K562 (cell line): ENCODE results near the gene DCLK1. TPM values are rescaled to one million over a fixed set of nuclear protein-coding genes. Genes with fewer than 3 reads are reported as not detected.

Source experiments
- ATAC-seq: fragments of 200-7000 bp; cut with Tn5 transposase; 3 replicates; pipeline ENCODE4 v1.9.1; 2020; ENCODE audit warnings: moderate library complexity
- BruUV-seq: library from RNA; stranded (reverse); fragments of 400-500 nt; replicated peaks from 2 replicates; lab custom pipeline; 2021; lab: Mats Ljungman, UMichigan
- CTCF ChIA-PET: fragments of 300-600 bp; formaldehyde crosslinking; extraction: SDS; loops from one replicate; lab custom pipeline; 2021; ENCODE audit warnings: low intra/inter-chr PET ratio; lab: Yijun Ruan, JAX
- POLR2A ChIA-PET: fragments of 300-600, 350-650 bp; sonication (Branson Sonifier 250); formaldehyde crosslinking; extraction: SDS; loops from one replicate; lab custom pipeline; 2021; ENCODE audit warnings: antibody characterized with exemption, inconsistent platforms; lab: Yijun Ruan, JAX
- DNase-seq, 4 experiments: peaks; one replicate each; pipeline versions ENCODE4 v3.0.0 to v3.0.0-alpha.2; 2011 to 2018; ENCODE audit warnings: low spot score in 3 of 4, mixed read lengths in 3 of 4; ENCODE audit errors: extremely low read depth in 1 of 4
- FAIRE-seq: peaks from 2 replicates; lab custom pipeline; 2011; peaks lifted over from hg19 to GRCh38; lab: Jason Lieb, UNC
- H2AFZ ChIP-seq: 2 replicates; pipeline ENCODE4 v1.6.0; 2011; ENCODE audit warnings: low read depth, low read length, control low read depth, inconsistent platforms
- H3K27ac ChIP-seq: fragments of 200-600 bp; 3 replicates; pipeline ENCODE4 v1.8.0; 2011; ENCODE audit warnings: low read depth, mild to moderate bottlenecking, control low read depth, inconsistent platforms, low read length, moderate library complexity, mixed read lengths; ENCODE audit errors: extremely low read depth
- H3K27me3 ChIP-seq, 2 experiments: fragments of 300-600 bp in 1 of 2; 2 replicates in 1 of 2; 3 replicates in 1 of 2; pipeline versions ENCODE4 v1.6.0 to v1.8.0; 2011; ENCODE audit warnings: inconsistent platforms in 2 of 2, low read length in 2 of 2, mild to moderate bottlenecking in 1 of 2, mixed read lengths in 1 of 2, moderate library complexity in 1 of 2; ENCODE audit not compliant: control insufficient read depth in 2 of 2, insufficient read depth in 2 of 2
- H3K36me3 ChIP-seq: fragments of 300-600 bp; 3 replicates; pipeline ENCODE4 v1.8.0; 2011; ENCODE audit warnings: mild to moderate bottlenecking, low read length, inconsistent platforms; ENCODE audit not compliant: control insufficient read depth, insufficient read depth
- H3K4me1 ChIP-seq, 2 experiments: fragments of 200-600 bp in 1 of 2; replicated peaks in 1 of 2; 2 replicates in 1 of 2; 3 replicates in 1 of 2; pipeline versions ENCODE4 v1.5.1 to v1.8.0; 2011; ENCODE audit warnings: inconsistent platforms in 2 of 2, low read length in 2 of 2, mild to moderate bottlenecking in 1 of 2, mixed read lengths in 1 of 2, moderate library complexity in 1 of 2; ENCODE audit not compliant: control insufficient read depth in 2 of 2, insufficient read depth in 2 of 2
- H3K4me2 ChIP-seq: 2 replicates; pipeline ENCODE4 v1.6.1; 2011; ENCODE audit warnings: low read length, control low read depth, inconsistent platforms, mixed read lengths; ENCODE audit not compliant: insufficient read depth
- H3K4me3 ChIP-seq: fragments of 200-600 bp; sonication (generic), shearing (Covaris generic); 2 replicates; pipeline ENCODE4 v1.5.1; 2016; ENCODE audit warnings: control low read depth, inconsistent platforms
- H3K79me2 ChIP-seq: fragments of 200-600 bp; 3 replicates; pipeline ENCODE4 v1.8.0; 2011; ENCODE audit warnings: low read length, inconsistent platforms; ENCODE audit not compliant: control insufficient read depth, insufficient read depth
- H3K9ac ChIP-seq, 2 experiments: 2 replicates each; pipeline versions ENCODE4 v1.6.0 to v1.6.1; 2011; ENCODE audit warnings: low read depth in 2 of 2, low read length in 2 of 2, control low read depth in 1 of 2, inconsistent platforms in 1 of 2, mild to moderate bottlenecking in 1 of 2, mixed read lengths in 1 of 2; ENCODE audit not compliant: insufficient read depth in 1 of 2
- H3K9me1 ChIP-seq: one replicate; pipeline ENCODE4 v1.6.0; 2011; ENCODE audit warnings: inconsistent platforms, mild to moderate bottlenecking, low read length, moderate library complexity; ENCODE audit not compliant: control insufficient read depth, insufficient read depth
- H3K9me3 ChIP-seq: replicated peaks from 2 replicates; pipeline ENCODE4 v1.5.1; 2011; ENCODE audit warnings: low read depth, low read length, inconsistent platforms; ENCODE audit not compliant: control insufficient read depth, insufficient read depth
- H4K20me1 ChIP-seq: replicated peaks from 2 replicates; pipeline ENCODE4 v1.6.1; 2011; ENCODE audit warnings: low read length, inconsistent platforms, mixed read lengths; ENCODE audit not compliant: control insufficient read depth, insufficient read depth
- CEBPG ChIP-seq, 3 experiments: fragments of 200-800 bp in 1 of 3; sonication (Bioruptor generic) in 1 of 3; sonication (generic) in 1 of 3; formaldehyde crosslinking in 1 of 3; IDR thresholded peaks in 2 of 3; conservative IDR thresholded peaks in 1 of 3; 2 replicates each; pipeline versions ENCODE4 v1.6.1 to v1.8.0; 2016 to 2022; ENCODE audit warnings: missing compliant biosample characterization in 2 of 3, missing genetic modification characterization in 2 of 3, mild to moderate bottlenecking in 1 of 3, missing genetic modification reagents in 1 of 3
- HDAC8 ChIP-seq: fragments of 450-650 bp; IDR thresholded peaks from 2 replicates; pipeline ENCODE4 v1.6.1; 2016; ENCODE audit warnings: mild to moderate bottlenecking, missing genetic modification characterization, moderate library complexity, missing compliant biosample characterization
- HNRNPK ChIP-seq: fragments of 200-400 bp; formaldehyde crosslinking; IDR thresholded peaks from one replicate; pipeline ENCODE4 v1.6.1; 2018; ENCODE audit warnings: mild to moderate bottlenecking, low read depth, low read length; ENCODE audit not compliant: poor library complexity, severe bottlenecking
- HOMEZ ChIP-seq: fragments of 250-450 bp; sonication (Bioruptor Pico); IDR thresholded peaks from 2 replicates; pipeline ENCODE4 v1.4.0; 2020; ENCODE audit warnings: mild to moderate bottlenecking, moderate library complexity
- MCM7 ChIP-seq, 2 experiments: fragments of 450-650 bp; IDR thresholded peaks; 2 replicates each; pipeline ENCODE4 v1.6.1; 2016 to 2018
- MXD1 ChIP-seq: fragments of 250-450 bp; sonication (Bioruptor Pico); IDR thresholded peaks from 2 replicates; pipeline ENCODE4 v1.8.0; 2021; ENCODE audit warnings: borderline replicate concordance, mild to moderate bottlenecking, moderate library complexity; ENCODE audit not compliant: poor library complexity, severe bottlenecking
- RBM17 ChIP-seq: fragments of 200-400 bp; formaldehyde crosslinking; IDR thresholded peaks from 2 replicates; pipeline ENCODE4 v1.6.1; 2017; ENCODE audit warnings: low read depth, mild to moderate bottlenecking, low read length, borderline replicate concordance
- RNF219 ChIP-seq: fragments of 250-450 bp; sonication (Bioruptor Pico); IDR thresholded peaks from 2 replicates; pipeline ENCODE4 v1.5.0; 2022; ENCODE audit warnings: mild to moderate bottlenecking
- SAP30 ChIP-seq: fragments of 200-600 bp; sonication (generic); IDR thresholded peaks from 2 replicates; pipeline ENCODE4 v1.6.1; 2012; ENCODE audit warnings: borderline replicate concordance, low read depth, mild to moderate bottlenecking, moderate library complexity, low read length, control low read depth, inconsistent platforms; ENCODE audit not compliant: insufficient read depth, poor library complexity, severe bottlenecking
- SOX6 ChIP-seq: fragments of 450-650 bp; IDR thresholded peaks from 2 replicates; pipeline ENCODE4 v1.6.1; 2014; ENCODE audit warnings: mild to moderate bottlenecking
- TFAP4 ChIP-seq: sonication (generic); formaldehyde crosslinking; IDR thresholded peaks from 2 replicates; pipeline ENCODE4 v1.8.0; 2022; ENCODE audit warnings: missing genetic modification reagents, mild to moderate bottlenecking, moderate library complexity, borderline replicate concordance
- ZBTB34 ChIP-seq: fragments of 250-450 bp; sonication (Bioruptor Pico); IDR thresholded peaks from 2 replicates; pipeline ENCODE4 v1.8.0; 2021; ENCODE audit warnings: mild to moderate bottlenecking, moderate library complexity
- ZNF253 ChIP-seq: fragments of 250-450 bp; sonication (Bioruptor Pico); conservative IDR thresholded peaks from 2 replicates; pipeline ENCODE4 v1.6.1; 2021; ENCODE audit warnings: mild to moderate bottlenecking
- ZNF354B ChIP-seq: fragments of 250-450 bp; sonication (Bioruptor Pico); IDR thresholded peaks from 2 replicates; pipeline ENCODE4 v1.4.0; 2020
- ZNF511 ChIP-seq: sonication (generic); formaldehyde crosslinking; IDR thresholded peaks from 2 replicates; pipeline ENCODE4 v1.8.0; 2022; ENCODE audit warnings: mild to moderate bottlenecking, missing genetic modification reagents
- WGBS: fragments of 100-300 bp; shearing (Covaris generic); methylation state at CpG from one replicate; pipeline ENCODE4 v1.1.6; 2016; ENCODE audit warnings: low coverage, mixed read lengths; ENCODE audit not compliant: insufficient coverage; ENCODE audit errors: missing lambda C conversion rate; 5-methylcytosine and 5-hydroxymethylcytosine counted together
- in situ Hi-C: fragments of 300-500 bp; cut with MboI; formaldehyde crosslinking; loops from 4 replicates; pipeline ENCODE4 v1.15.0; 2018; ENCODE audit warnings: inconsistent platforms, mixed read lengths
- intact Hi-C: fragments of 100-400 bp; cut with micrococcal nuclease; formaldehyde crosslinking; loops from 2 replicates; pipeline ENCODE4 v1.14.2; 2022
- polyA plus RNA-seq, 8 experiments: library from polyadenylated mRNA; depleted of rRNA in 4 of 8; stranded (reverse) in 5 of 8; unstranded in 3 of 8; fragments of >200 nt; fragmentation: Nextera tagmentation in 2 of 8; fragmentation: Illumina TruSeq in 1 of 8; extraction: Ambion mirVana in 2 of 8; extraction: Trizol in 1 of 8; gene quantifications; 2 replicates each; pipeline versions ENCODE4 v1.2.1 to v1.2.3, GENCODE V29; 2011 to 2014; ENCODE audit warnings: inconsistent platforms in 1 of 8, missing spikeins in 1 of 8
- total RNA-seq, 7 experiments: library from RNA; depleted of rRNA in 6 of 7; stranded (reverse); fragments of >200 nt in 6 of 7; fragmentation: Illumina TruSeq in 2 of 7; extraction: Trizol in 2 of 7; gene quantifications; 2 replicates each; pipeline versions ENCODE4 v1.2.1 to v1.2.3, GENCODE V29; 2011 to 2021; ENCODE audit warnings: low replicate concordance in 1 of 7

The DCLK1 gene
- total and polyA plus RNA-seq, 9 of the 15 experiments (the other 6 are each of a cell fraction or from before 2014, with no cell fraction given), result 0.07 TPM; not detected in 8

- 3% methylated on average over 4 of the region's 4 CpGs for WGBS
Measured at GRCh38 chr13:35810321-35810720, 320.9 kb downstream of the DCLK1 start.

More at GRCh38 chr13:35810321-35810720, 320.9 kb downstream of the DCLK1 start:
- in situ Hi-C loops, result no loop called here
- no peak for DNase-seq
- Histone ChIP-seq H3K27ac (no peak overlapping the region), H3K4me2 (no peak overlapping the region), H3K4me1 (no peaks in the 10 kb centered on the region), H3K79me2 (no peaks in the 10 kb centered on the region), H4K20me1 (no peaks in the 10 kb centered on the region), H3K9me1 (no peaks in the 10 kb centered on the region), H3K36me3 (no peaks in the 10 kb centered on the region), H3K9ac (no peak overlapping the region), H3K27me3 (no peaks in the 10 kb centered on the region), H2AFZ (no peak overlapping the region), H3K9me3 (no peaks in the 10 kb centered on the region), H3K4me3 (no peak overlapping the region)
- TF ChIP-seq TFAP4 (CRISPR knock-in tag) (no peak), ZNF354B (no peak), HDAC8 (tag) (no peak), CEBPG (CRISPR knock-in tag; IDR thresholded peaks at IDR 0.05) (no peak), CEBPG (tag; conservative IDR thresholded peaks at IDR 0.05 in 1 of 2, IDR thresholded peaks at IDR 0.05 in 1 of 2) (no peak), ZBTB34 (CRISPR knock-in tag) (no peak), RNF219 (CRISPR knock-in tag) (no peak), HNRNPK (no peak), HOMEZ (CRISPR knock-in tag) (no peak), SAP30 (no peak), RBM17 (no peak), SOX6 (no peak), MCM7 (IDR thresholded peaks at IDR 0.05) (no peak), MXD1 (CRISPR knock-in tag) (no peak), ZNF511 (CRISPR knock-in tag) (no peak), ZNF253 (CRISPR knock-in tag) (no peak)
- FAIRE-seq, result no peak
- no TSS peak for BruUV-seq
- intact Hi-C loops, result no loop called here
- no peak for ATAC-seq
- CTCF ChIA-PET, result no interaction called here
- POLR2A ChIA-PET, result no interaction called here
